ENCODE results near the gene TRAF4.

GRCh38 chr17:28729950-28730330 is 13.9 kb upstream of the TRAF4 start:
- no peak for TF ChIP-seq CTCF (optimal IDR thresholded peaks at IDR 0.05 in 1 of 3, IDR thresholded peaks at IDR 0.05 in 1 of 3, conservative IDR thresholded peaks at IDR 0.05 in 1 of 3; ENCODE audit: extremely low read depth in 1 of 3, insufficient read depth in 2 of 3, low read length in 3 of 3)
- no peak for TF ChIP-seq EZH2 (IDR thresholded peaks at IDR 0.05; ENCODE audit: low read length)
